Loucy (cell line): ENCODE measurements around the gene TXNL1.

Experiments used
- EZH2phosphoT487 ChIP-seq: fragments of 200-600 bp; IDR thresholded peaks from 2 replicates; pipeline ENCODE4 v1.6.1; 2018; ENCODE audit warnings: antibody characterized with exemption, mild to moderate bottlenecking, moderate library complexity, borderline replicate concordance
- TF ChIP-seq, protein P1 (sequence below): fragments of 200-600 bp; sonication (generic); conservative IDR thresholded peaks from 2 replicates; pipeline ENCODE4 v1.5.1; 2014; ENCODE audit warnings: mild to moderate bottlenecking, antibody characterized with exemption, low read length

DNA sequence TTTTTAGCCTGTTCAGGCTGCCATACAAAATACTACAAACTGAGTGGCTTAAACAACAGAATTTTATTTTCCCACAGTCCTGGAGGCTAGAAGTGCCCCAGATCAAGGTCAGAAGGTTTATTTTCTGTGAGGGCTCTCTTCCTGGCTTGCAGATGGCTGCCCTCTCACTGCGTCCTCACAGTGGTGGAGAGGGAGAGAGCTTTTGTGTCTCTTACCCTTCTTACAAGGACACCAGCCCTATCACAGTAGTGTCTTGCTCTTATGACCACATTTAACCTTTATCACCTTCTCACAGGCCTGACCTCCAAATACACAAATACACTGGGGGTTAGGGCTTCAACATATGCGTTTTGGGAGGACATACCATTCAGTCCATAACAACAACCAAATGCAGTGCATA lies 24.5 kb upstream of the TXNL1 start:
- TF ChIP-seq EZH2phosphoT487 = no peak
- TF ChIP-seq, protein P1, sequence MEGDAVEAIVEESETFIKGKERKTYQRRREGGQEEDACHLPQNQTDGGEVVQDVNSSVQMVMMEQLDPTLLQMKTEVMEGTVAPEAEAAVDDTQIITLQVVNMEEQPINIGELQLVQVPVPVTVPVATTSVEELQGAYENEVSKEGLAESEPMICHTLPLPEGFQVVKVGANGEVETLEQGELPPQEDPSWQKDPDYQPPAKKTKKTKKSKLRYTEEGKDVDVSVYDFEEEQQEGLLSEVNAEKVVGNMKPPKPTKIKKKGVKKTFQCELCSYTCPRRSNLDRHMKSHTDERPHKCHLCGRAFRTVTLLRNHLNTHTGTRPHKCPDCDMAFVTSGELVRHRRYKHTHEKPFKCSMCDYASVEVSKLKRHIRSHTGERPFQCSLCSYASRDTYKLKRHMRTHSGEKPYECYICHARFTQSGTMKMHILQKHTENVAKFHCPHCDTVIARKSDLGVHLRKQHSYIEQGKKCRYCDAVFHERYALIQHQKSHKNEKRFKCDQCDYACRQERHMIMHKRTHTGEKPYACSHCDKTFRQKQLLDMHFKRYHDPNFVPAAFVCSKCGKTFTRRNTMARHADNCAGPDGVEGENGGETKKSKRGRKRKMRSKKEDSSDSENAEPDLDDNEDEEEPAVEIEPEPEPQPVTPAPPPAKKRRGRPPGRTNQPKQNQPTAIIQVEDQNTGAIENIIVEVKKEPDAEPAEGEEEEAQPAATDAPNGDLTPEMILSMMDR = no peak
